C4-2B (cell line): Measurements from ENCODE around the gene ADAMTS13.

Experiments used
- CTCF ChIP-seq: fragments of 450-650 bp; conservative IDR thresholded peaks from 2 replicates; pipeline ENCODE4 v1.5.1; 2017; ENCODE audit warnings: mild to moderate bottlenecking
- ZFX ChIP-seq: fragments of 450-650 bp; IDR thresholded peaks from 2 replicates; pipeline ENCODE4 v1.6.1; 2017

GRCh38 chr9:133457233-133457632, 35.1 kb downstream of the ADAMTS13 start:
- TF ChIP-seq CTCF = no peak
- TF ChIP-seq ZFX = no peak
